Measurements from ENCODE around the gene NCOA3.

Gene NCOA3

GRCh38 chr20:47631078-47631477 is 129.4 kb downstream of the NCOA3 start:
- Histone ChIP-seq H3K9me3 (replicated peaks; ENCODE audit: low read length) (no peaks in the 10 kb centered on the region), H3K4me3 (ENCODE audit: low read length) (no peak overlapping the region), H3K9ac (ENCODE audit: low read depth, low read length) (no peak overlapping the region), H3K36me3 (ENCODE audit: insufficient read depth, low read length) (peaks cover 44% of the 10 kb centered on the region), H3K27me3 (ENCODE audit: control insufficient read depth, insufficient read depth, low read length) (no peaks in the 10 kb centered on the region), H3K4me2 (ENCODE audit: low read length) (no peak overlapping the region), H3K4me1 (ENCODE audit: control insufficient read depth, insufficient read depth, low read length) (no peaks in the 10 kb centered on the region)

DNA sequence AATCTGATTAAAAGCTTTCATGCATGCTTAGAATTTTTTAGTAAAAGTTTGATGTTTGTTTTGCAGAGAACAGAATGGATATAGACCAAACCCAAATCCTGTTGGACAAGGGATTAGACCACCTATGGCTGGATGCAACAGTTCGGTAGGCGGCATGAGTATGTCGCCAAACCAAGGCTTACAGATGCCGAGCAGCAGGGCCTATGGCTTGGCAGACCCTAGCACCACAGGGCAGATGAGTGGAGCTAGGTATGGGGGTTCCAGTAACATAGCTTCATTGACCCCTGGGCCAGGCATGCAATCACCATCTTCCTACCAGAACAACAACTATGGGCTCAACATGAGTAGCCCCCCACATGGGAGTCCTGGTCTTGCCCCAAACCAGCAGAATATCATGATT is 133.6 kb downstream of the NCOA3 start:
- Histone ChIP-seq H3K4me3 (ENCODE audit: low read length) (no peak overlapping the region), H3K27me3 (ENCODE audit: control insufficient read depth, insufficient read depth, low read length) (no peaks in the 10 kb centered on the region), H3K9ac (ENCODE audit: low read depth, low read length) (no peak overlapping the region), H3K4me2 (ENCODE audit: low read length) (no peak overlapping the region), H3K9me3 (replicated peaks; ENCODE audit: low read length) (no peaks in the 10 kb centered on the region), H3K36me3 (ENCODE audit: insufficient read depth, low read length) (peaks cover 55% of the 10 kb centered on the region), H3K4me1 (ENCODE audit: control insufficient read depth, insufficient read depth, low read length) (no peaks in the 10 kb centered on the region)

GRCh38 chr20:47638851-47639250 is 137.2 kb downstream of the NCOA3 start:
- Histone ChIP-seq H3K9ac (ENCODE audit: low read depth, low read length) (no peak overlapping the region), H3K4me2 (ENCODE audit: low read length) (no peak overlapping the region), H3K9me3 (replicated peaks; ENCODE audit: low read length) (no peaks in the 10 kb centered on the region), H3K27me3 (ENCODE audit: control insufficient read depth, insufficient read depth, low read length) (no peaks in the 10 kb centered on the region), H3K4me3 (ENCODE audit: low read length) (no peak overlapping the region), H3K36me3 (ENCODE audit: insufficient read depth, low read length) (peaks cover 71% of the 10 kb centered on the region), H3K4me1 (ENCODE audit: control insufficient read depth, insufficient read depth, low read length) (no peaks in the 10 kb centered on the region)

DNA sequence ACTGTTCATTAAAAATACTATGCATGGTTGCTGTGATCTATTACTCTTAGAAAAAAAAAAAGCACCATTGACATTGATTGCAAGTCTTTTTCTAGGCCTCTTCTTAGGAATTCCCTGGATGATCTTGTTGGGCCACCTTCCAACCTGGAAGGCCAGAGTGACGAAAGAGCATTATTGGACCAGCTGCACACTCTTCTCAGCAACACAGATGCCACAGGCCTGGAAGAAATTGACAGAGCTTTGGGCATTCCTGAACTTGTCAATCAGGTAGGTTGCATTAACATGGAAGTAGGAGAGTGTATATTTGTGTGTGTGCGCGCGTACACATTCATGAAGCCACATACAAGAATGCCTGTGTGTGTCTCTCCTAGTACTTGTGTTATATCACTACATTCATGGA is 140.4 kb downstream of the NCOA3 start:
- no peak overlapping the region for H3K4me3 ChIP-seq (ENCODE audit: low read length)
- H3K9ac ChIP-seq (ENCODE audit: low read depth, low read length), result no peak overlapping the region
- no peaks in the 10 kb centered on the region for H3K9me3 ChIP-seq (replicated peaks; ENCODE audit: low read length)
- peaks cover 48% of the 10 kb centered on the region for H3K36me3 ChIP-seq (ENCODE audit: insufficient read depth, low read length)
- no peak overlapping the region for H3K4me2 ChIP-seq (ENCODE audit: low read length)
- H3K4me1 ChIP-seq (ENCODE audit: control insufficient read depth, insufficient read depth, low read length), result no peaks in the 10 kb centered on the region
- H3K27me3 ChIP-seq (ENCODE audit: control insufficient read depth, insufficient read depth, low read length), result no peaks in the 10 kb centered on the region

- no peaks in the 10 kb centered on the region for H3K4me1 ChIP-seq (ENCODE audit: control insufficient read depth, insufficient read depth, low read length)
- peaks cover 48% of the 10 kb centered on the region for H3K36me3 ChIP-seq (ENCODE audit: insufficient read depth, low read length)
- H3K9ac ChIP-seq (ENCODE audit: low read depth, low read length), result no peak overlapping the region
- H3K27me3 ChIP-seq (ENCODE audit: control insufficient read depth, insufficient read depth, low read length), result no peaks in the 10 kb centered on the region
- H3K4me3 ChIP-seq (ENCODE audit: low read length), result no peak overlapping the region
- no peak overlapping the region for H3K4me2 ChIP-seq (ENCODE audit: low read length)
- H3K9me3 ChIP-seq (replicated peaks; ENCODE audit: low read length), result no peaks in the 10 kb centered on the region
These were observed 140.9 kb downstream of the NCOA3 start for GRCh38 chr20:47642624-47643023.

DNA sequence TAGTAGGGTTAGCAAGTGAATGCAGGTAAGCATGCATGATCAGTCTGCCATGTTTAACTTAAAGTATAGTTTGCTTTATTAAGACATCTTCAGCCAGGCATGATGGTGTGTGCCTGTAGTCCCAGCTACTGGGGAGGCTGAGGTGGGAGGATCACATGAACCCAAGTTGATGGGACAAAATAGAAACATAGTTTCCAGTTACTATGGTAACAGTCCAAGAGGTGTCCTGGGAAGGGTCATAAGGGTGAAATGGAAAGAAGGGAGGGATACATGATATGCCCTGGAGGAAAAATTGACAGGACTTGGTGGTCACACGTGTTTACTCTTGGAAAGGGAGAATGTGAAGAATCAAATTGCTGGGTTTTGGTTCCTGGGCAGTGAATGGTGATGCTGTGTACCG is 143.9 kb downstream of the NCOA3 start:
- peaks cover 35% of the 10 kb centered on the region for H3K36me3 ChIP-seq (ENCODE audit: insufficient read depth, low read length)
- no peaks in the 10 kb centered on the region for H3K4me1 ChIP-seq (ENCODE audit: control insufficient read depth, insufficient read depth, low read length)

GRCh38 chr20:47647994-47648393 is 146.3 kb downstream of the NCOA3 start:
- Histone ChIP-seq H3K4me1 (ENCODE audit: control insufficient read depth, insufficient read depth, low read length) (no peaks in the 10 kb centered on the region), H3K4me3 (ENCODE audit: low read length) (no peak overlapping the region), H3K36me3 (ENCODE audit: insufficient read depth, low read length) (peaks cover 40% of the 10 kb centered on the region), H3K4me2 (ENCODE audit: low read length) (no peak overlapping the region), H3K9ac (ENCODE audit: low read depth, low read length) (no peak overlapping the region), H3K9me3 (replicated peaks; ENCODE audit: low read length) (no peaks in the 10 kb centered on the region), H3K27me3 (ENCODE audit: control insufficient read depth, insufficient read depth, low read length) (no peaks in the 10 kb centered on the region)

More for the DNA sequence above, 143.9 kb downstream of the NCOA3 start:
- Histone ChIP-seq H3K4me2 (ENCODE audit: low read length) (no peak overlapping the region), H3K4me3 (ENCODE audit: low read length) (no peak overlapping the region), H3K27me3 (ENCODE audit: control insufficient read depth, insufficient read depth, low read length) (no peaks in the 10 kb centered on the region), H3K9me3 (replicated peaks; ENCODE audit: low read length) (no peaks in the 10 kb centered on the region), H3K9ac (ENCODE audit: low read depth, low read length) (no peak overlapping the region)

DNA sequence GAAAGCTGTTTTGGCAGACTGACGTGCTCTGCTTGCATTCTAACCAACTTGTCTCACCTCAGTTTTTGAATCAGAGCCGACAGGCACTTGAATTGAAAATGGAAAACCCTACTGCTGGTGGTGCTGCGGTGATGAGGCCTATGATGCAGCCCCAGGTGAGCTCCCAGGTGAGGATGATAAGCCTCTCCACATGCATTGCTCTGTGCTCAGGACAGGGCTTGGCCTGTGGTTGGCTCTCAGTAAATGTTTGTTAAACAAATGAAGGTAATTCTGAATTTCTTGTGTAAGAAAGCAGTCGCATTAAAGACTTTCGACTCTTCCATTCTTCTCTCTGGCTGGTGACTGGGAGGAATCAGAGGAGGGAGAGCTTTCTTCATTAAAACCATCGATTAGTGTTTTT is 147.3 kb downstream of the NCOA3 start:
- no peaks in the 10 kb centered on the region for H3K9me3 ChIP-seq (replicated peaks; ENCODE audit: low read length)
- no peak overlapping the region for H3K4me2 ChIP-seq (ENCODE audit: low read length)
- H3K36me3 ChIP-seq (ENCODE audit: insufficient read depth, low read length), result peaks cover 44% of the 10 kb centered on the region
- no peak overlapping the region for H3K9ac ChIP-seq (ENCODE audit: low read depth, low read length)
- no peak overlapping the region for H3K4me3 ChIP-seq (ENCODE audit: low read length)
- H3K4me1 ChIP-seq (ENCODE audit: control insufficient read depth, insufficient read depth, low read length), result no peaks in the 10 kb centered on the region
- H3K27me3 ChIP-seq (ENCODE audit: control insufficient read depth, insufficient read depth, low read length), result no peaks in the 10 kb centered on the region

DNA sequence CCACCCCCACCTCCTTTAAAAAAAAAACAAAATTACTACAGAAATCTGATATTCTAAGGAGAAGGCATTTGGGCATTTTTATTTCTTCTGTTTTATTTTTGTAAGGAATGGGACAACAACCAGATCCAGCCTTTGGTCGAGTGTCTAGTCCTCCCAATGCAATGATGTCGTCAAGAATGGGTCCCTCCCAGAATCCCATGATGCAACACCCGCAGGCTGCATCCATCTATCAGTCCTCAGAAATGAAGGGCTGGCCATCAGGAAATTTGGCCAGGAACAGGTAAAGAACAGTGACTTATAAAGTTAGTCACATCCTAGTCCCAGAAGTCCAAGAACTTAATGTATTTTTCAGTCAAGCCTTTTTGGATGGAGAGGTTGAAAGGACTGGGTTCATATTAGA is 150.6 kb downstream of the NCOA3 start:
- peaks cover 51% of the 10 kb centered on the region for H3K36me3 ChIP-seq (ENCODE audit: insufficient read depth, low read length)

DNA sequence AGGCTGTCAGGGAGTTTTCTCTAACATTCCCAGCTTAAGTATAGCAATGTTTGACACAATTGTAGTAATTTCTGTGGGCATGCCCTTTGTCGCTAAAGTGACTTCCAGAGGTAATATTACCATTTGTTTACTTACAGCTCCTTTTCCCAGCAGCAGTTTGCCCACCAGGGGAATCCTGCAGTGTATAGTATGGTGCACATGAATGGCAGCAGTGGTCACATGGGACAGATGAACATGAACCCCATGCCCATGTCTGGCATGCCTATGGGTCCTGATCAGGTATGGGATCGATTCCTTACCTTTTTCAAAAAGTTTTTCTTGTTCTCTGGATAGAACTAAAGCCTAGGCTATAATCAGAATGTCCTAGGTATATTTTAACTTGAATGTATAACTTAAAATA is 151.1 kb downstream of the NCOA3 start:
- H3K27me3 ChIP-seq (ENCODE audit: control insufficient read depth, insufficient read depth, low read length), result no peaks in the 10 kb centered on the region
- no peak overlapping the region for H3K4me2 ChIP-seq (ENCODE audit: low read length)
- H3K9ac ChIP-seq (ENCODE audit: low read depth, low read length), result no peak overlapping the region
- H3K9me3 ChIP-seq (replicated peaks; ENCODE audit: low read length), result no peaks in the 10 kb centered on the region
- peaks cover 46% of the 10 kb centered on the region for H3K36me3 ChIP-seq (ENCODE audit: insufficient read depth, low read length)
- no peaks in the 10 kb centered on the region for H3K4me1 ChIP-seq (ENCODE audit: control insufficient read depth, insufficient read depth, low read length)
- H3K4me3 ChIP-seq (ENCODE audit: low read length), result no peak overlapping the region

More for the DNA sequence above, 150.6 kb downstream of the NCOA3 start:
- Histone ChIP-seq H3K4me3 (ENCODE audit: low read length) (no peak overlapping the region), H3K9me3 (replicated peaks; ENCODE audit: low read length) (no peaks in the 10 kb centered on the region), H3K9ac (ENCODE audit: low read depth, low read length) (no peak overlapping the region), H3K4me2 (ENCODE audit: low read length) (no peak overlapping the region), H3K27me3 (ENCODE audit: control insufficient read depth, insufficient read depth, low read length) (no peaks in the 10 kb centered on the region), H3K4me1 (ENCODE audit: control insufficient read depth, insufficient read depth, low read length) (no peaks in the 10 kb centered on the region)

- Histone ChIP-seq H3K4me1 (ENCODE audit: control insufficient read depth, insufficient read depth, low read length) (no peaks in the 10 kb centered on the region), H3K27me3 (ENCODE audit: control insufficient read depth, insufficient read depth, low read length) (no peaks in the 10 kb centered on the region), H3K4me3 (ENCODE audit: low read length) (no peak overlapping the region), H3K9ac (ENCODE audit: low read depth, low read length) (no peak overlapping the region), H3K4me2 (ENCODE audit: low read length) (no peak overlapping the region), H3K9me3 (replicated peaks; ENCODE audit: low read length) (no peaks in the 10 kb centered on the region), H3K36me3 (ENCODE audit: insufficient read depth, low read length) (peaks cover 44% of the 10 kb centered on the region)
These were observed 152.2 kb downstream of the NCOA3 start for GRCh38 chr20:47653869-47654268.

GRCh38 chr20:47654370-47654769 is 152.7 kb downstream of the NCOA3 start:
- Histone ChIP-seq H3K9ac (ENCODE audit: low read depth, low read length) (no peak overlapping the region), H3K4me1 (ENCODE audit: control insufficient read depth, insufficient read depth, low read length) (no peaks in the 10 kb centered on the region), H3K9me3 (replicated peaks; ENCODE audit: low read length) (no peaks in the 10 kb centered on the region), H3K4me2 (ENCODE audit: low read length) (no peak overlapping the region), H3K36me3 (ENCODE audit: insufficient read depth, low read length) (peaks cover 40% of the 10 kb centered on the region), H3K27me3 (ENCODE audit: control insufficient read depth, insufficient read depth, low read length) (no peaks in the 10 kb centered on the region), H3K4me3 (ENCODE audit: low read length) (no peak overlapping the region)
